CD4-positive, CD25-positive, alpha-beta regulatory T cell (primary cell): Measurements from ENCODE around the gene ITIH3. TPM values are rescaled to one million over a fixed set of nuclear protein-coding genes. Genes with fewer than 3 reads are reported as not detected.
A peak's percentile ranks its signal among the peaks of the same experiment; 100 is the strongest.

Source experiments
- ATAC-seq, 2 donors: fragments of 150-1000 bp; cut with Tn5 transposase; one replicate each; pipeline ENCODE4 v1.10.0; 2021; ENCODE audit warnings: low read depth in 2 of 2, moderate number of reproducible peaks in 2 of 2, moderate library complexity in 1 of 2
- DNase-seq, 3 donors: peaks; one replicate each; pipeline versions ENCODE4 v3.0.0 to v3.0.0-alpha.2; 2012 to 2022; ENCODE audit warnings: mixed read lengths in 1 of 3
- H3K27ac ChIP-seq: one replicate; pipeline ENCODE4 v1.7.0; 2013; ENCODE audit warnings: mild to moderate bottlenecking, low read length; ENCODE audit not compliant: insufficient read depth, poor library complexity, severe bottlenecking
- H3K27me3 ChIP-seq: one replicate; pipeline ENCODE4 v1.7.0; 2013; ENCODE audit warnings: low read length; ENCODE audit not compliant: control insufficient read depth, insufficient read depth
- H3K36me3 ChIP-seq: one replicate; pipeline ENCODE4 v1.7.0; 2013; ENCODE audit warnings: mild to moderate bottlenecking, low read length, moderate library complexity; ENCODE audit not compliant: control insufficient read depth, insufficient read depth
- H3K4me1 ChIP-seq: 2 replicates; pipeline ENCODE4 v1.7.0; 2013; ENCODE audit warnings: mild to moderate bottlenecking, low read length; ENCODE audit not compliant: insufficient read depth, control insufficient read depth, poor library complexity, severe bottlenecking
- H3K4me3 ChIP-seq: one replicate; pipeline ENCODE4 v1.7.0; 2013; ENCODE audit warnings: low read depth, mild to moderate bottlenecking, low read length, moderate library complexity
- H3K9me3 ChIP-seq, 2 experiments: 1 replicate in 1 of 2; 2 replicates in 1 of 2; pipeline ENCODE4 v1.7.0; 2013; ENCODE audit warnings: low read length in 2 of 2, mild to moderate bottlenecking in 1 of 2, moderate library complexity in 1 of 2; ENCODE audit not compliant: control insufficient read depth in 2 of 2
- H3K27ac Mint-ChIP-seq, 3 donors: one replicate each; pipeline ENCODE4 v1.8.0; 2020 to 2022; ENCODE audit warnings: mild to moderate bottlenecking in 3 of 3, mixed read lengths in 3 of 3, moderate library complexity in 2 of 3
- H3K27me3 Mint-ChIP-seq: one replicate; pipeline ENCODE4 v1.8.0; 2022; ENCODE audit warnings: mild to moderate bottlenecking, mixed read lengths
- H3K36me3 Mint-ChIP-seq: one replicate; pipeline ENCODE4 v1.8.0; 2020; ENCODE audit warnings: mixed read lengths
- H3K4me1 Mint-ChIP-seq, 4 donors: one replicate each; pipeline ENCODE4 v1.8.0; 2020 to 2022; ENCODE audit warnings: mixed read lengths in 4 of 4, mild to moderate bottlenecking in 1 of 4
- H3K4me3 Mint-ChIP-seq, 4 donors: one replicate each; pipeline ENCODE4 v1.8.0; 2020 to 2022; ENCODE audit warnings: mild to moderate bottlenecking in 4 of 4, mixed read lengths in 4 of 4, moderate library complexity in 3 of 4
- H3K9me3 Mint-ChIP-seq, 7 donors: one replicate each; pipeline ENCODE4 v1.8.0; 2020 to 2022; ENCODE audit warnings: mixed read lengths in 7 of 7, mild to moderate bottlenecking in 3 of 7, moderate library complexity in 2 of 7
- polyA plus RNA-seq, 4 donors: library from polyadenylated mRNA; unstranded; fragments of 300-500 nt; fragmentation: Illumina TruSeq; gene quantifications; one replicate each; pipeline ENCODE4 v1.2.3, GENCODE V29; 2021
- total RNA-seq: library from RNA; stranded (reverse); gene quantifications from one replicate; pipeline ENCODE4 v1.2.3, GENCODE V29; 2022

The ITIH3 gene
- total and polyA plus RNA-seq, 5 donors from 2014 or later, result 0.63 to 1.5 TPM; not detected in 3

DNA sequence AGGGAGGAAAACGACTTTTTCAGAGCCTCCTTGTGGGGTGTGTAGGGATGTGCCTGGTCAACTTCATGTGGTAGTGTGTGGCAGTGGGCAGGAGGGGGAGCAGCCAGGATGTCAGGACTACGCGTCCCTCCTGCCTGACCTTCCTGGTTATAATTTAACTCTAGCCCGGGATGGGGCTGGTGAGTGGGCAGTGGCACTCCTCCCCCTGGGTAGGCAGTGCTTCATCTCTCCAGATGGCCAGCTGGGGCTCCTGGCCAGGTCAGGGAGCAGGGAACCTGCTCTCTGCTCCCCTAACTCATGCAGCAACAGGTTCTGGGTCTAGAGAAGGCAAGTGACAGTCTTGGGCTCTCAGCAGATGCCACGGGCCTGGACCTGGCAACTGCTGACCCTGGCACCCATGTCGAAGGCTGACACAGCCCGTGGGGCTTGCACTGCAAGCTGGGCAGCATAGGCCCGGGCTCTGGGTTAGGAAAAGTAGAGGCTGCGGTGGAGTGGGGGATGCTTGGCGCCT is 33.3 kb downstream of the ITIH3 start:
- DNase-seq, result no peak
- Histone ChIP-seq H3K9me3 (no peaks in the 10 kb centered on the region), H3K4me1 (no peaks in the 10 kb centered on the region), H3K27me3 (no peaks in the 10 kb centered on the region), H3K27ac (no peak overlapping the region), H3K4me3 (no peak overlapping the region), H3K36me3 (peaks cover 9% of the 10 kb centered on the region)
- no peaks in the 10 kb centered on the region for H3K4me1 Mint-ChIP-seq
- no peak overlapping the region for H3K4me3 Mint-ChIP-seq
- no peaks in the 10 kb centered on the region for H3K9me3 Mint-ChIP-seq
- peaks cover 3% of the 10 kb centered on the region for H3K36me3 Mint-ChIP-seq
- no peaks in the 10 kb centered on the region for H3K27me3 Mint-ChIP-seq
- ATAC-seq, result no peak
- no peak overlapping the region for H3K27ac Mint-ChIP-seq

DNA sequence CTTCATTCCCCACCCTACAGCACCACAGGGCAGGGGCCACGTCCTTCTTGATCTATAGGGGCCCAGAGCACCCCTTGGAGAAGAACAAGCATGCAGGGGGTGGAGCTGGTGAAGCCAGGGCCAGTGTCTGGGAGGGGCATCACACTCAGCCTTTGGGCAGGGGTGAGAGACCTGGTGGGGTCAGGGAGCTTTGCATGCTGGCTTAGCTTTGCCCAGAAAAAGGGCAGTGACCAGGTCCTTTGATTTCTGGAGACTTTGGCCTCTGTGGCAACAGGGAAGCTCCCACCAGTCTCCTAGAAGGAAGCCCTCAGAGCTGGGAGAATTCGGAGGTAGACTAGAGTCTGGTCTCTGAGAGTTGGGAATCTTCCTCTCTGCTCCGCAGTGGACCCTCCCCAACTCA is 34.9 kb downstream of the ITIH3 start:
- H3K27ac ChIP-seq, result no peak overlapping the region
- Mint-ChIP-seq H3K4me1 (no peaks in the 10 kb centered on the region), H3K9me3 (no peaks in the 10 kb centered on the region), H3K27me3 (no peaks in the 10 kb centered on the region), H3K36me3 (peaks cover 5% of the 10 kb centered on the region), H3K27ac (peak overlapping the region in 1 of 3 donors; percentile 67), H3K4me3 (no peak overlapping the region)
- no peaks in the 10 kb centered on the region for H3K36me3 ChIP-seq
- H3K9me3 ChIP-seq, result no peaks in the 10 kb centered on the region
- H3K4me1 ChIP-seq, result no peaks in the 10 kb centered on the region
- DNase-seq, result no peak
- no peak for ATAC-seq
- no peaks in the 10 kb centered on the region for H3K27me3 ChIP-seq
- no peak overlapping the region for H3K4me3 ChIP-seq

DNA sequence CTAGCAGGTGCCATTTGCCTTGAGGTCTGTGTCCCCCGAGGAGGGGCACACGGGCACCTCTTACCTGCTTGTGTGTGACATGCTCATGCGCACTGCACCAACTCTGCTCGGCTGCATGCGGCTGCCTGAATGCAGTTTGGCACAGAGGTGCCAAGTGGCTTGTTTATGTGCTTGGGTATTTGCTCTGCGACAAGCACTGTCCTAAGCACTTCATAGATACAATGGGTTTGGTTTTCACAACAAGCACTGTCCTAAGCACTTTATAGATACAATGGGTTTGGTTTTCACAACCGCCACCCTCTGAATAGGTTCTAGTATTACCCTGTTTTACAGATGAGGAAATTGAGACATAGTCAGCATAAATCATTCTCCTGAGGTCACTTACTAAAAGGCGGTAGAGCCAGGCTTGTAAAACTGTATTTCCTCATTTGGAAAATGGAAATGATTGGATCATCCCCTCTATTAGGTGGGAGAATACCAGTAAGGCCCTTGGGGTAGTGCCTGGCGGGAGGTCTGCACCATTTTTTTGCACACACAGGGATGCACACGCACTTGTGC is 35.4 kb downstream of the ITIH3 start:
- Histone ChIP-seq H3K27ac (no peak overlapping the region), H3K4me1 (no peaks in the 10 kb centered on the region), H3K36me3 (peaks cover 3% of the 10 kb centered on the region), H3K27me3 (no peaks in the 10 kb centered on the region), H3K4me3 (no peak overlapping the region), H3K9me3 (no peaks in the 10 kb centered on the region)
- Mint-ChIP-seq H3K36me3 (peaks cover 7% of the 10 kb centered on the region), H3K27me3 (no peaks in the 10 kb centered on the region), H3K4me3 (no peak overlapping the region), H3K27ac (no peak overlapping the region), H3K4me1 (no peaks in the 10 kb centered on the region), H3K9me3 (no peaks in the 10 kb centered on the region)
- no peak for ATAC-seq
- DNase-seq, result no peak

DNA sequence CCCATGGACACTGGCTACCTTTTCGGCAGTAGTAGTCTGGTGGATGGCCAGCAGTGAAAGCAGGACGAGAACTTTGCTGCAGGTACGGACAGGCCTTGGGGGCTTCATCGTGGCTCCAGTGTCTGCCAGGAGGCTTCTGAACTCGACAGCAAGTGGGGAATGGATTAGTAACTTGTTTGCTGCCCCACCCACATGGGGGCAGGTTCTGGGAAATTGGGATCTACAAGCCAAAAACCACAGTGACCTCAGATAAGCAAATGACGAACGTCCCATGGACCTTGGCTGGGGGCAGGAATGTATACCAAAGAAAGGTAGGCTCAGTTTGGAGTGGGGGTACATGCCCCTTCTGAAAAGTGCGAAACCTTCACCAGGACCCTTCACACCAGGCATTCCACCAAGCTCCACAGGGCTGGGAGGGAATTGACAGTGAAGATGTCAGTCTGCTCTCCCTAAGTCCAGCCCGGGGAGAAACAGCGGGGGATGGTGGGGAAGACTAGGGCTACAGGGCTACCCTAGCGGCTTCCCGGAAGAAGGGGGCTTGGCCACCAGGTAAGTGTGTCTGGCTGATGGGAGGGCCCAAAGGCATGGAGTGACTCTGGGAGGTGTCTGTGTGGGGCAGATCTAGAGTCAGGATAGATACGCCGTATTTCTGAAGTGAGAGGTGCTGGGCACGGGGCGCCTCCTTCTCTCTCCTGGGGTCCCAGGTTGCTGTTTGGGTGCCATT is 36.1 kb downstream of the ITIH3 start, which contains the start of gene ITIH4:
ITIH4 (minus strand) TSS at position 138 of the 724 bp plus-strand sequence; CDS start at position 108, 30 bp downstream.
- peak in 1 of 2 donors; percentile 8 for ATAC-seq
- Mint-ChIP-seq H3K27me3 (no peaks in the 10 kb centered on the region), H3K9me3 (no peaks in the 10 kb centered on the region), H3K4me1 (no peaks in the 10 kb centered on the region), H3K36me3 (peaks cover 7% of the 10 kb centered on the region), H3K27ac (no peak within 1 kb of the TSS), H3K4me3 (no peak within 1 kb of the TSS)
- H3K27ac ChIP-seq, result no peak within 1 kb of the TSS
- no peaks in the 10 kb centered on the region for H3K4me1 ChIP-seq
- DNase-seq, result no peak
- no peak within 1 kb of the TSS for H3K4me3 ChIP-seq
- peaks cover 7% of the 10 kb centered on the region for H3K36me3 ChIP-seq
- H3K27me3 ChIP-seq, result no peaks in the 10 kb centered on the region
- no peaks in the 10 kb centered on the region for H3K9me3 ChIP-seq

DNA sequence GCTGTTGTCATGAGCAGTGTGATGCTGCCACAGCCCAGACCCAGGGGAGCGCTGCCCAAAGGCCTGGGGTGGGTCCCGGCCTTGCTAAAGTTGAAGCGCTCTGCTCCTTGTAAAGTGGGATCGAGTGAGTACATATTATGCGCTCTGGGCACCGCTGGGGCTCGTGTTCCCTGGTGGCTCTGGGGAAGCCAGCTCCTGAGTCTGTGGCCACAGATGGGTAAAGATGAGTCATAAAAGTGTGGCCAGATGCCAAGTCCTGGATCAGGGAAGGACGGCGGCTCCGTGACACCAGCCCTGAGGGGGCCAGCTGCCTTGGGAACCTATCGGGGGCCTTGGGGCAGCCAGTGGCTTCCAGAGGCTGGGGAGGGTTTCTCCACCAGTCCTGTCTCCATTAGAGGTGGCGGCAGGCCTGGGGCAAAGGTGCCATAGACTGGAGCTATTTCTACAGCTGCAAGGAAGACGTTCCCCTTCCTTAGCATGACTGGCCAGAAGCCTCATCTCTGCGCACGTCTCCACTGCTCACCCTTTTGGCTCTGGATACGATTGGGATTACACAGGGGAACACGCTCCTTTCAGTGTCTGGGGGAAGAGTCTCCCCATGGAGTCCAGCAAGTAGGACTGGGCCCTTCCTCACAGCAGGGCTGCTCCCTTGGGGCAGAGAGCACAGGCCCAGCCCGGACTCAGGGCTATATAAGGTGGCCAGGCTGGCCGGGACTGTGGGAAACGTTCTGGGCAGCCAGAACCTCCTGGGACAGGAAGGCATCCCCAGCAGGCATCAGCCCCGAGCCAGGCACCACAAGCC is 37.1 kb downstream of the ITIH3 start:
- H3K4me1 Mint-ChIP-seq, result no peaks in the 10 kb centered on the region
- H3K4me3 Mint-ChIP-seq, result no peak overlapping the region
- H3K27ac Mint-ChIP-seq, result no peak overlapping the region
- no peaks in the 10 kb centered on the region for H3K9me3 Mint-ChIP-seq
- Histone ChIP-seq H3K36me3 (peaks cover 11% of the 10 kb centered on the region), H3K4me1 (no peaks in the 10 kb centered on the region), H3K27me3 (no peaks in the 10 kb centered on the region), H3K4me3 (no peak overlapping the region), H3K9me3 (no peaks in the 10 kb centered on the region), H3K27ac (no peak overlapping the region)
- ATAC-seq, result no peak
- DNase-seq, result no peak
- H3K27me3 Mint-ChIP-seq, result no peaks in the 10 kb centered on the region
- peaks cover 12% of the 10 kb centered on the region for H3K36me3 Mint-ChIP-seq

GRCh38 chr3:52833202-52833601 is 38.6 kb downstream of the ITIH3 start:
- ATAC-seq, result no peak
- Mint-ChIP-seq H3K4me3 (no peak overlapping the region), H3K36me3 (peaks cover 13% of the 10 kb centered on the region), H3K4me1 (peaks cover 0 to 10% (median under 1%) of the 10 kb centered on the region in 4 donors), H3K27ac (no peak overlapping the region), H3K27me3 (no peaks in the 10 kb centered on the region), H3K9me3 (no peaks in the 10 kb centered on the region)
- Histone ChIP-seq H3K27me3 (no peaks in the 10 kb centered on the region), H3K27ac (no peak overlapping the region), H3K4me3 (no peak overlapping the region), H3K4me1 (peaks cover 6% of the 10 kb centered on the region), H3K9me3 (no peaks in the 10 kb centered on the region), H3K36me3 (peaks cover 17% of the 10 kb centered on the region)
- DNase-seq, result no peak

GRCh38 chr3:52834871-52835501 is 40.4 kb downstream of the ITIH3 start, which contains the start of gene MUSTN1:
TSS of gene MUSTN1 (minus strand) at chr3:52835019. CDS start at chr3:52834948, 71 bp downstream.
- ATAC-seq (no peak), DNase-seq (no peak)
- no peaks in the 10 kb centered on the region for H3K27me3 ChIP-seq
- Mint-ChIP-seq H3K27me3 (no peaks in the 10 kb centered on the region), H3K36me3 (peaks cover 14% of the 10 kb centered on the region), H3K9me3 (no peaks in the 10 kb centered on the region), H3K4me3 (no peak within 1 kb of the TSS), H3K27ac (no peak within 1 kb of the TSS), H3K4me1 (peaks cover 0 to 23% (median 1%) of the 10 kb centered on the region in 4 donors)
- no peak within 1 kb of the TSS for H3K4me3 ChIP-seq
- no peaks in the 10 kb centered on the region for H3K9me3 ChIP-seq
- H3K4me1 ChIP-seq, result peaks cover 17% of the 10 kb centered on the region
- H3K36me3 ChIP-seq, result peaks cover 23% of the 10 kb centered on the region
- H3K27ac ChIP-seq, result no peak within 1 kb of the TSS
